ENCODE measurements around the gene CCDC157.

CCDC157 gene

DNA sequence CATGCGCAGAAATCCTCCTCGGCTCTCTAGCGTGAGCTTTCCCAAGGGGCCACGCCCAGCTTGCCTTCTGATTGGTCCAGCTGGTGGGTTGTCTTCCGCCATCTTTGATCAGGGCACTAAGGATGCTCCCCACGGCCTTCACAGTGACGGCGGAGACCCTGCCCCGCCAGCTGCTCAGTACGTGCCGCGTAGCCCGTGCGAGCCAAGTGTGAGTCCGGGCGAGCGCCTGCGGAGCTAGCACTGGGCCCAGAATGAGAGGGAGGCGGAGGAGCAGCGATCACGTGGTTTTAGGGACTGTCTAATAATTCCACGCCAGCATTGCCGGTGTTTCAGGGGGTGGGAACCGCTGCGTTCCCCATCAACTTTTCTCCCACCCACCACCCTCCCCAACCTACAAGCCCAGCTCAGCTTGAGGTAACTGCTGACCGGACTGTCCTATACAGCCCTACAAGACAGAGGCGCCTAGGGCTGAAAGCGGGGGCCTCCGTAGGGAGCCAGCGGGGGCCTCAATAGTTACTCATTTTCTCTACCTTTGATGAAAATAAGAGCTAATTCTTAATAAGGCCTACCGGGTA is 67.2 kb downstream of the CCDC157 start:
- in situ Hi-C loops (cut with MboI; ENCODE audit: low pct_unique_long_range_greater_than_20kb, low sequenced_read_pairs, unreplicated experiment): no loop called here
- TF ChIP-seq CTCF (IDR thresholded peaks at IDR 0.05; ENCODE audit: extremely low read depth, insufficient read depth, missing control alignments): no peak
- DNase-seq (ENCODE audit: low spot score): peak; percentile 98

GRCh38 chr22:30424534-30425326 is 67.9 kb downstream of the CCDC157 start:
- no peak for TF ChIP-seq CTCF (IDR thresholded peaks at IDR 0.05; ENCODE audit: extremely low read depth, insufficient read depth, missing control alignments)
- DNase-seq (ENCODE audit: low spot score): no peak
- in situ Hi-C loops (cut with MboI; ENCODE audit: low pct_unique_long_range_greater_than_20kb, low sequenced_read_pairs, unreplicated experiment): no loop called here

- no peak for TF ChIP-seq CTCF (IDR thresholded peaks at IDR 0.05; ENCODE audit: extremely low read depth, insufficient read depth, missing control alignments)
- in situ Hi-C loops (cut with MboI; ENCODE audit: low pct_unique_long_range_greater_than_20kb, low sequenced_read_pairs, unreplicated experiment): no loop called here
- no peak for DNase-seq (ENCODE audit: low spot score)
These were observed 68.5 kb downstream of the CCDC157 start for GRCh38 chr22:30425327-30425615.

DNA sequence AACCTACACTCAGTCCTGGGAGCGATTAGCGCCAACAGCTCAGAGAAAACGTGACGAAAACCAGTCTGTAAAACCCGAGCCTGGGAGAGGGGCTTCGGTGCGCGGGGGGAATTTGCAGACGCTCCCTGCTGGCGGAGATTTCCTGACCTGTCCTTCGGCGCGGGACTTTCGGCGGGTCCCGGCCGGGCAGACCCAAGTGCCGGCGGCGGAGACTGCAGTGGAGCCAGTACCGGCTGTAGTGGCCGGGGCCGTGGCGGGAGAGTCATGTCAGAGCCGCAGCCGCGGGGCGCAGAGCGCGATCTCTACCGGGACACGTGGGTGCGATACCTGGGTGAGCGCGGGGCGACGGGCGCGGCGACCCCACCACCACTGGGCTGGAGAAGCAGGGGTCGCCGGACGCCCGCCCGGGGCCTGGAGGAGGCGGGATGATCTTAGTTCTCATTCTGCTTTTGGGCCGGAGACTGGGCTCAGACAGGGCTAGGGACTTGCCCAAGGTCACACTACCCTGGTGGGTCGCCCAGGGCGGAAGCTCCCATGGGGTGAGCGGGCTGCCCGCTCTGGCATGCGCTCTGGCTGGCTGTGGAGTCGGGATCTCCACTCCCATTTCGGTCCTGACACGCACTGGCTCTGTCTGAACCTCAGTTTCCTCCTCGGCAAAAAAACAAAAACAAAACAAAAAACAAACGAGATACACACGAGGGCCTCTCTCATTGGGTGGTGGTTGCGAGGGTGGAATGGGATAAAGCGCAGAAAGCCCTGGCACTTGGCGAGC is 69.0 kb downstream of the CCDC157 start, which contains the start of gene MTFP1:
Gene MTFP1 (plus strand): TSS at position 153 of the 772 bp plus-strand sequence. CDS start 112 bp downstream, at position 265.
- in situ Hi-C loops (cut with MboI; ENCODE audit: low pct_unique_long_range_greater_than_20kb, low sequenced_read_pairs, unreplicated experiment): no loop called here
- DNase-seq (ENCODE audit: low spot score): peak; percentile 77
- peak; percentile 5 for TF ChIP-seq CTCF (IDR thresholded peaks at IDR 0.05; ENCODE audit: extremely low read depth, insufficient read depth, missing control alignments)
